ENCODE results near the gene MEMO1. TPM values are rescaled to one million over a fixed set of nuclear protein-coding genes. Genes with fewer than 3 reads are reported as not detected.
A peak's percentile ranks its signal among the peaks of the same experiment; 100 is the strongest.

Gene MEMO1
- total RNA-seq, 1 donor from 2014 or later = 58.9 TPM

DNA sequence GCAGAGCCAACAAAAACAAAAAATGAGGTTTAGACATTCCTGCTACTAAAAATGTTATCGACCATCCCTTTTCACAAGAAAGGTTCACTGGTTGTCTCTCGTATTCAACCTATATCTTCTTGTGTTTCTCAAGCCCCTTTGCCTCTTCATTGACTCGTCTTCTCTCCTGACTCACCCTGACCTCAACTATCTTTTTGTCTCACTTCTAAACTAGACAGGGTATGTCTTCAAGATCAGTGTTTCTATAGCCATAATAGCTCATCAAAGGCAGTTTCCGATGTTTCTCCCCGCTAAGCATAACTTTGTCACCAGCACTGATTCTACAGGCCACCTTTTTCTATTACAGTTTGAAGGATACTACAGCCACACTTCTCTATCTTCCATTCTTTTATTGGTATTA, 178.4 kb downstream of the MEMO1 start:
- DNase-seq (ENCODE audit: low read depth) = no peak

DNA sequence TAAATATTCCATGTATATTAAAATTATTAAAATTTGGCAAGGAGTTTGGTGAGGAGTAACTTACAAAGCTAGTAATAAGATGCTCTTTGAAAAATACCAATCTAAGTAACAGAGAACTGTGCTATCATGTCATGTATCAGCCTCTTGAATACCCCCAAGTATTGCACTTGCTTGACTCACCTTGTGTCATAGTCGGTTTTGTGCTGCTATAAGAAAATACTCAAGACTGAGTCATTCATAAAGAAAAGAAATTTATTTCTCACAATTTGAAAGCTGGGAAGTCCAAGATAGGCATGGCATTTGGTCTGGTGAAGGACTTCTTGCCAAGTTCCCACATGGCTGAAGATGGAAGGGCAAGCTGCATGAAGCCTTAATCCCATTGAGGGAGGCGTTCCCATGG, 179.2 kb downstream of the MEMO1 start:
- no peak for DNase-seq (ENCODE audit: low read depth)

DNA sequence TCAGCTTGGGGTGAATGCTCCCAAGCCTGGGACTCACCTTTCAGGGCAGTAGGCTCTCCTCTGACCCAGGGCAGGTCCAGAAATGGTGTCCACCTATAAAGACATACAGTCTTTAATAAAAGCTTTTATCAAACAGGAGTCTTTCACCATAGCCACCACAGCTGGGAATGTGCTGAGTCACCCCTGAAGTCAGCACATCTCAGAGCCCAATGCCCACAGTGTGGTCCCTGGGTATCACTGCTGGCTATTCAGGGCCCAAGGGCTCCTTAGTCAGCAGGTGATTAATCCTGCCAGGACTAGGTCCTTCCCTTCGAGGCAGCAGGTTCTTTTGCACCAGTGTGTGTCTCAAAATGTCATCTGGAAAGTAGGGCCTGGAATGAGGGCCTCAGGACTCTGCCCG, 181.9 kb downstream of the MEMO1 start:
- DNase-seq (ENCODE audit: low read depth) = peak; percentile 89

DNA sequence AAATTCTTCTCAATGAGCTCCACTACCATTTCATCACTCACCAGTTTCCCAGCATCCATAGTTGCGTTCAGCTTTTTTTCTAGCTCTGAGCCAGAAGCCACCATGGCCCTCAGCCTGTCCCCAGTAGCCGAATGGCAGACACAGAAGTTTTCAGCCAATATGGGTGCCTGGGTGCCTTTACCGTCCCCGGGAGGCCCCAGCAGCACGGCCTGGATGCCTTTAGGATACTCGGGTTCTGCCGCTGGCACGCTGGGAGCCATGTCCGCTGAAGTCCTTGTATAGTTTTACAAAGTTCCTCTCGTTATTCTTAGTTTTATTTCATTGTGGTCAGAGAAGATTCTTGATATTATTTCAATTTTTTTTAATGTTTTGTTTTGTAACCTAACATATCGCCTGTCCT, 187.2 kb downstream of the MEMO1 start:
- DNase-seq (ENCODE audit: low read depth) = no peak

DNA sequence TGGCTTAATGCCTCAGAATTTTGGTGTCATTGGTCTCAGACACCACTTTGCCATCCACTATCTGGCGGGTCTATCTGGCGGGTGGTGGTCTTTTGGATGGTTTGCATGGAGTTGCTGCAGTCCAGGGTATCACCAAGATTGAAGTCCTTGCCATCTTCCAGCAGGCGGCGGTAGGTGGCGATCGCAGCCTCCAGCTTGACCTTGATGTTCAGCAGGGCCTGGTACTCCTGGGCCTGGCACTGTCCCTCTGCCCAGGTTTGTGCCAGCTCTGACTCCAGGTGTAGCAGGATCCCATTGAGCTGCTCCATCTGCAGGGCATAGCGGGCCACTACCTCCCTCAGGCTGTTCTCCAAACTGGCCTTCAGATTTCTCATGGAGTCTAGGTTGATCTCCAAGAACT, 188.2 kb downstream of the MEMO1 start:
- no peak for DNase-seq (ENCODE audit: low read depth)

Other genes starting within 250 kb of the MEMO1 start
- 46.4 and 50.8 TPM in 2 replicates for gene DPY30, start 28.8 kb upstream of the MEMO1 start, total RNA-seq
- 22.6 and 26.5 TPM in 2 replicates for gene SPAST, start 52.5 kb upstream of the MEMO1 start, total RNA-seq
- 34.7 and 40.5 TPM in 2 replicates for gene SLC30A6, start 154.9 kb upstream of the MEMO1 start, total RNA-seq